ENCODE results near the gene CTU2. TPM values are rescaled to one million over a fixed set of nuclear protein-coding genes. Genes with fewer than 3 reads are reported as not detected.

CTU2 gene
- total RNA-seq, 2 donors from 2014 or later = 15.0 to 19.1 TPM

DNA sequence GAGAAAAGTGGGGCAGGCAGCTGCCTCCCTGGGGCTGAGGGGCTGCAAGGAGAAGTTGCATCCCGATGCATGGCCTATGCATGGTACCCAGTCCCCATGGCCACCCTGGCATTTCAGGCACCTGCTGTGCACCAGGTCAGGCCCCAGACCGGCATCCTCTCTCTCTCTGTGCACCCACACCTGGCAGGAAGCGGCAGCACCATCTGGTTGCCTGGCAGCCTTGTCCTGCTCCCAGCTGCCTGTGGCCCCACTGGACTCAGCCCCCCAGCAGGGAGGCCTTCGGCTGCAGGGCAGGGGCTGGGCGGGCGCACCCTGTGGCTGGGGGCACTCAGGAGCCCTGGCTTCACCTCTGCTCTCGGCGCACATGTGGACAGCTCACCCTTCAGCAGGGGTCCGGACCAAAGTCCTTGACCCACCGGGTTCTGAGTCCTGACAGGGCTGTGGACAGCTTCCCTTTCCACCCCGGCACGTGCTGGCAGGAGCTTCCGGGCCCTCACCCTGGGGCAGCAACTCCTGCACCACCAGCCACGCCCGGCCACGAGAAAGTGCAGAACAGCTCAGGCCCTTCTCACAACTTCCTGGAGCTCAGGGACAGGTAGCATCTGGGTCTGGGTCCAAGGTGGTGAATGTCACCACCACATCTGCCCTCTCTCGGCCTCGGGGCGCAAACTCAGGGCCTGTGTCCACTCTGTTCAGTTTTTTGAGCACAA lies 36.7 kb downstream of the CTU2 start:
- Histone ChIP-seq H3K36me3 (no peaks in the 10 kb centered on the region), H3K27me3 (replicated peaks; ENCODE audit: insufficient read depth) (no peaks in the 10 kb centered on the region), H3K4me1 (replicated peaks) (peaks cover 23% of the 10 kb centered on the region), H3K27ac (no peak overlapping the region), H3K4me3 (no peak overlapping the region), H3K9me3 (no peaks in the 10 kb centered on the region)
- intact Hi-C loops (cut with DNase I) = loop anchor here (1.0 kb wide), 1 partner anchor 41 kb away; no protein-coding TSS in a partner anchor
- TF ChIP-seq CTCF (IDR thresholded peaks at IDR 0.05) (no peak), POLR2A (IDR thresholded peaks at IDR 0.05) (no peak), POLR2AphosphoS5 (IDR thresholded peaks at IDR 0.05) (no peak)
- no peak for DNase-seq (ENCODE audit: low spot score)
- WGBS = 92% methylated on average over 13 of the region's 19 CpGs

GRCh38 chr16:88743693-88744576 lies 37.6 kb downstream of the CTU2 start:
- no peaks in the 10 kb centered on the region for H3K36me3 ChIP-seq
- 51% methylated on average over 32 of the region's 32 CpGs for WGBS
- TF ChIP-seq POLR2A (IDR thresholded peaks at IDR 0.05) (no peak), CTCF (IDR thresholded peaks at IDR 0.05) (peak; percentile 88 to 93 (median 90)), POLR2AphosphoS5 (IDR thresholded peaks at IDR 0.05) (peak; percentile 46)
- no peaks in the 10 kb centered on the region for H3K27me3 ChIP-seq (replicated peaks; ENCODE audit: insufficient read depth)
- H3K4me3 ChIP-seq = no peak overlapping the region
- intact Hi-C loops (cut with DNase I) = loop anchor here (1.0 kb wide), 1 partner anchor 40 kb away; no protein-coding TSS in a partner anchor
- H3K4me1 ChIP-seq (replicated peaks) = peaks cover 20% of the 10 kb centered on the region
- DNase-seq (ENCODE audit: low spot score) = peak; percentile 73
- H3K9me3 ChIP-seq = no peaks in the 10 kb centered on the region
- H3K27ac ChIP-seq = peak overlapping the region in 1 of 2 donors; percentile 29

DNA sequence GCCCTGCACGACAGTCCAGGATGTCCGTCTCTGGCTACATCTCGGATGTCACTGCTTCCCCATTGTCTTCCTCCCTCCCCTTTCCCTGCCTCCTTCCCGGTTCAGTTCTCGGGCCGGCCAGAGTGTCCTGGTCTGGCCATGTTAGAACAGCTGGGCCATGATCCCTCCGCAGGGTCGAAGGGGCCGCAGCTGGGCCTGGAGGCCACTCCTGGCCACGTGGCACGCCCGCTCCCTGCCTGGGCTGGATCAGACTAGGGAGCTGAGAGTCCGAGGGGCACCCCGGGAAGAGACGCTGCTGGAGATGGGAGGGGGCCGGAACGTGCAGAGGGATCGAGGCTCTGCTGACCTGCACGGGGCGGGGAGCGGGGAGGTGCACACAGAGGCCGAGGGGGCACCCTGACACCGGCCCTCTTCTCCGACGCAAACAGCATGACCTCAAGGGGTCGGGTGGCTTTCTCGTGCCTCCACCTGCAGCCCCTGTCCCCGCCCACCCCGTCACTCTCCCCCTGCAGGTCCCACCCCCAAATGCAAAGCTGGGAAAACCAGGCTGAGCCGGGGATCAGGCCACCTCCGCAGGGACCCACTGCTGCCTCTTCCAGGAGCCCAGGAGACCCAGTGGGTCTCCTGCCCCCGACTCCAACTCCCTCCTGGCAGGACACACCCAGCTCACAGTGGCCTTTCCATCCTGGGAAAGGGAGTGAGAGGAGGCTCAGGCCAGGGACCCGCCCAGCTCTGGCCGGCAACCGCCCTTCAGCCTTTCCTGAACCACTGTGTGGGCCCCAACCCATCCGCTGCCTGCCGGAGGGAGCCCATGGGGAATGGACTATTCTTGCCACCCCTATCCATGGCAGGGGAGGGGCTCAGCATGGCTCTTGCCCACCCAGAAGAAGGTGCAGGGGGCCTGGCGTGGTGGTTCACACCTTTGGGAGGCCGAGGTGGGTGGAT lies 38.5 kb downstream of the CTU2 start:
- WGBS = 78% methylated on average over 38 of the region's 39 CpGs
- H3K27me3 ChIP-seq (replicated peaks; ENCODE audit: insufficient read depth) = no peaks in the 10 kb centered on the region
- TF ChIP-seq POLR2A (IDR thresholded peaks at IDR 0.05) (no peak), CTCF (IDR thresholded peaks at IDR 0.05) (no peak), POLR2AphosphoS5 (IDR thresholded peaks at IDR 0.05) (no peak)
- no peaks in the 10 kb centered on the region for H3K9me3 ChIP-seq
- DNase-seq (ENCODE audit: low spot score) = no peak
- H3K4me1 ChIP-seq (replicated peaks) = peaks cover 11% of the 10 kb centered on the region
- no peak overlapping the region for H3K4me3 ChIP-seq
- H3K27ac ChIP-seq = peak overlapping the region in 1 of 2 donors; percentile 29
- intact Hi-C loops (cut with DNase I) = no loop called here
- H3K36me3 ChIP-seq = no peaks in the 10 kb centered on the region

DNA sequence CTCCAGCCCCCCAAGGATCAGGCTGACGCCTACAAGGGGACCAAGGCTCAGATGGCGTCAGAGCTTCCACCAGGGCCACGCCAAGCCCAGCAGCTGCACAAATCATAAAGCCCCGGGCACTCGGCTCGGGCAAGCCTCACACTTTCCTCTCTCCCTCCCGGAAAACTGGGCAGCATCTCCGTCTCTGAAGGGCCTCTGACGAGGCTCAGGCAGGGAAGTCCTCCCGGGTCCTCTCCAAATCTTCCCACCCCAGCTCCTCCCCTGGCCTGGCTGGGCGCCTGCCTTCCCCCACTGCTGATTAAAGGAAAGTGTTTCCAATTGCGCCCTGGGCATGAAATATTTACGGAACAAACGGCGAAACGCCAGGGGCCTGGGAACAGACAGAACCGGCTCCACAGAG lies 40.2 kb downstream of the CTU2 start:
- H3K36me3 ChIP-seq = no peaks in the 10 kb centered on the region
- H3K9me3 ChIP-seq = no peaks in the 10 kb centered on the region
- DNase-seq (ENCODE audit: low spot score) = no peak
- H3K27me3 ChIP-seq (replicated peaks; ENCODE audit: insufficient read depth) = no peaks in the 10 kb centered on the region
- H3K4me3 ChIP-seq = no peak overlapping the region
- peak overlapping the region; percentile 44 to 69 for H3K27ac ChIP-seq
- peaks cover 9% of the 10 kb centered on the region for H3K4me1 ChIP-seq (replicated peaks)
- intact Hi-C loops (cut with DNase I) = no loop called here
- TF ChIP-seq POLR2AphosphoS5 (IDR thresholded peaks at IDR 0.05) (peak; percentile 39), POLR2A (IDR thresholded peaks at IDR 0.05) (no peak)
- WGBS = 13% methylated on average over 17 of the region's 17 CpGs
